Coronary artery (tissue), 2 donors: ENCODE results near the gene POLR3B.
"Not testable (repeated sequence)": the region's sequence is repeated elsewhere in the genome, so short reads cannot be mapped to it uniquely, and the experiment has no call there.

Experiments
- DNase-seq: peaks from one replicate; pipeline ENCODE4 v3.0.0-alpha.2; 2017; ENCODE audit warnings: low spot score
- H3K27ac ChIP-seq, 2 donors: fragments of 200-600 bp; sonication (generic); one replicate each; pipeline ENCODE4 v1.5.1; 2016 to 2019
- H3K4me3 ChIP-seq: fragments of 200-600 bp; sonication (generic); 2 replicates; pipeline ENCODE4 v1.5.1; 2016; ENCODE audit warnings: mild to moderate bottlenecking, moderate library complexity
- CTCF ChIP-seq: fragments of 200-600 bp; sonication (generic); IDR thresholded peaks from one replicate; pipeline ENCODE4 v1.5.1; 2019; ENCODE audit warnings: antibody characterized with exemption

POLR3B gene

GRCh38 chr12:106378788-106379187 is 21.2 kb downstream of the POLR3B start:
- H3K4me3 ChIP-seq: no peak overlapping the region
- DNase-seq: no peak
- H3K27ac ChIP-seq: no peak overlapping the region
- no peak for TF ChIP-seq CTCF

GRCh38 chr12:106380954-106381353 is 23.4 kb downstream of the POLR3B start:
- TF ChIP-seq CTCF: no peak
- no peak overlapping the region for H3K27ac ChIP-seq
- DNase-seq: no peak
- no peak overlapping the region for H3K4me3 ChIP-seq

- not testable (repeated sequence) for H3K27ac ChIP-seq, H3K4me3 ChIP-seq, DNase-seq
Measured at GRCh38 chr12:106381866-106382265, 24.3 kb downstream of the POLR3B start.

GRCh38 chr12:106386813-106387535 is 29.4 kb downstream of the POLR3B start:
- DNase-seq: no peak
- TF ChIP-seq CTCF: no peak
- H3K4me3 ChIP-seq: no peak overlapping the region
- no peak overlapping the region for H3K27ac ChIP-seq

- no peak for TF ChIP-seq CTCF
- Histone ChIP-seq H3K27ac (no peak overlapping the region), H3K4me3 (no peak overlapping the region)
- no peak for DNase-seq
Measured at GRCh38 chr12:106387848-106388377, 30.4 kb downstream of the POLR3B start.

GRCh38 chr12:106389151-106389550 is 31.6 kb downstream of the POLR3B start:
- no peak for TF ChIP-seq CTCF
- no peak overlapping the region for H3K27ac ChIP-seq
- no peak for DNase-seq
- H3K4me3 ChIP-seq: no peak overlapping the region

GRCh38 chr12:106392759-106393158 is 35.2 kb downstream of the POLR3B start:
- DNase-seq: no peak
- no peak for TF ChIP-seq CTCF

More at GRCh38 chr12:106392759-106393158, 35.2 kb downstream of the POLR3B start:
- Histone ChIP-seq H3K27ac (no peak overlapping the region), H3K4me3 (no peak overlapping the region)
